GM23248 (cell line): Measurements from ENCODE around the gene SSU72. TPM values are rescaled to one million over a fixed set of nuclear protein-coding genes. Genes with fewer than 3 reads are reported as not detected.

Experiments
- DNase-seq: peaks from one replicate; pipeline ENCODE4 v3.0.0-alpha.2; 2015
- H2AFZ ChIP-seq: fragments of 200-600 bp; sonication (generic); 2 replicates; pipeline ENCODE4 v1.6.1; 2016; ENCODE audit warnings: antibody characterized with exemption
- H3F3A ChIP-seq: fragments of 200-600 bp; sonication (generic); 2 replicates; pipeline ENCODE4 v1.6.1; 2016; ENCODE audit warnings: mild to moderate bottlenecking, antibody characterized with exemption, mixed run types; ENCODE audit not compliant: insufficient read depth
- H3K27ac ChIP-seq: fragments of 200-600 bp; sonication (generic); 2 replicates; pipeline ENCODE4 v1.5.1; 2016; ENCODE audit warnings: mild to moderate bottlenecking
- H3K27me3 ChIP-seq: fragments of 200-600 bp; sonication (generic); replicated peaks from 2 replicates; pipeline ENCODE4 v1.6.1; 2016; ENCODE audit warnings: mild to moderate bottlenecking; ENCODE audit not compliant: insufficient read depth
- H3K36me3 ChIP-seq: fragments of 200-600 bp; sonication (generic); 2 replicates; pipeline ENCODE4 v1.6.1; 2016; ENCODE audit warnings: low read depth, mild to moderate bottlenecking
- H3K4me1 ChIP-seq: fragments of 200-600 bp; sonication (generic); 2 replicates; pipeline ENCODE4 v1.6.1; 2016; ENCODE audit warnings: mild to moderate bottlenecking; ENCODE audit not compliant: insufficient read depth
- H3K4me2 ChIP-seq: fragments of 200-600 bp; sonication (generic); one replicate; pipeline ENCODE4 v1.6.1; 2016; ENCODE audit warnings: mild to moderate bottlenecking; ENCODE audit not compliant: unreplicated experiment
- H3K4me3 ChIP-seq: fragments of 200-600 bp; sonication (generic); 2 replicates; pipeline ENCODE4 v1.5.1; 2016; ENCODE audit warnings: mild to moderate bottlenecking
- H3K79me2 ChIP-seq: fragments of 200-600 bp; sonication (generic); 2 replicates; pipeline ENCODE4 v1.6.1; 2016; ENCODE audit warnings: mild to moderate bottlenecking; ENCODE audit not compliant: insufficient read depth
- H3K9ac ChIP-seq: fragments of 200-600 bp; sonication (generic); 2 replicates; pipeline ENCODE4 v1.6.1; 2016; ENCODE audit warnings: mild to moderate bottlenecking
- H3K9me2 ChIP-seq: fragments of 200-600 bp; sonication (generic); 2 replicates; pipeline ENCODE4 v1.6.1; 2016; ENCODE audit warnings: mixed run types, mild to moderate bottlenecking, moderate library complexity; ENCODE audit not compliant: insufficient read depth
- H3K9me3 ChIP-seq: fragments of 200-600 bp; sonication (generic); one replicate; pipeline ENCODE4 v1.6.1; 2017; ENCODE audit warnings: low read depth
- H4K20me1 ChIP-seq: fragments of 200-600 bp; sonication (generic); 2 replicates; pipeline ENCODE4 v1.6.0; 2016; ENCODE audit not compliant: insufficient read depth
- EZH2 ChIP-seq: fragments of 200-600 bp; sonication (generic); IDR thresholded peaks from 2 replicates; pipeline ENCODE4 v1.6.1; 2018; ENCODE audit warnings: antibody characterized with exemption, mild to moderate bottlenecking; ENCODE audit not compliant: insufficient read depth, poor library complexity, severe bottlenecking
- EZH2phosphoT487 ChIP-seq: fragments of 200-600 bp; sonication (generic); IDR thresholded peaks from 2 replicates; pipeline ENCODE4 v1.6.1; 2018; ENCODE audit warnings: antibody characterized with exemption, moderate library complexity, mild to moderate bottlenecking, low read depth; ENCODE audit not compliant: insufficient read depth
- WGBS, 2 experiments: methylation state at CpG; one replicate each; pipeline ENCODE4 v1.1.6; 2015 to 2017; ENCODE audit warnings: low lambda C conversion rate in 2 of 2, low coverage in 1 of 2; ENCODE audit errors: missing lambda C conversion rate in 2 of 2; 5-methylcytosine and 5-hydroxymethylcytosine counted together
- in situ Hi-C: fragments of 300-500 bp; cut with MboI; formaldehyde crosslinking; loops from 2 replicates; pipeline ENCODE4 v1.15.0; 2020
- polyA plus RNA-seq: library from polyadenylated mRNA; unstranded; fragments of >200 nt; fragmentation: Nextera tagmentation; extraction: Ambion mirVana; gene quantifications from 2 replicates; pipeline ENCODE4 v1.2.1, GENCODE V29; 2016
- total RNA-seq: library from RNA; depleted of rRNA; stranded (reverse); fragments of >200 nt; shearing (Covaris generic); gene quantifications from 2 replicates; pipeline ENCODE4 v1.2.3, GENCODE V29; 2014

The SSU72 gene
- total and polyA plus RNA-seq, 2 experiments from 2014 or later, result 69.2 to 204 TPM

- no peaks in the 10 kb centered on the region for H3K9me2 ChIP-seq
- peak overlapping the region; percentile 94 for H3K4me2 ChIP-seq
- H3K9ac ChIP-seq, result peak overlapping the region; percentile 99
- peaks cover 40% of the 10 kb centered on the region for H3K79me2 ChIP-seq
- H3F3A ChIP-seq, result peaks cover 21% of the 10 kb centered on the region
- no peaks in the 10 kb centered on the region for H3K27me3 ChIP-seq
- no peaks in the 10 kb centered on the region for H3K9me3 ChIP-seq
- no peaks in the 10 kb centered on the region for H3K36me3 ChIP-seq
- no peaks in the 10 kb centered on the region for H4K20me1 ChIP-seq
- H2AFZ ChIP-seq, result 0 out of 2 replicates have a peak overlapping the region, but pooled peaks have one; percentile 53
- H3K4me1 ChIP-seq, result peaks cover 6% of the 10 kb centered on the region; the same call in 1 of the 2 replicates
- no peak for TF ChIP-seq EZH2phosphoT487
- no peak for TF ChIP-seq EZH2
- in situ Hi-C loops, result no loop called here
- WGBS, 2 experiments, result 68 to 69% methylated on average over 11 of the region's 11 CpGs
- DNase-seq, result no peak
- peak overlapping the region; percentile 99 for H3K27ac ChIP-seq
- peak overlapping the region; percentile 92 for H3K4me3 ChIP-seq
These were observed 38.9 kb upstream of the SSU72 start for GRCh38 chr1:1613509-1614082.

GRCh38 chr1:1612104-1612400 lies 37.4 kb upstream of the SSU72 start:
- Histone ChIP-seq H3K4me3 (no peak overlapping the region), H3K27me3 (no peaks in the 10 kb centered on the region), H4K20me1 (no peaks in the 10 kb centered on the region), H3K79me2 (peaks cover 26% of the 10 kb centered on the region), H3K4me1 (peaks cover 3% of the 10 kb centered on the region; the same call in 1 of the 2 replicates), H3K36me3 (no peaks in the 10 kb centered on the region), H3K27ac (no peak overlapping the region), H3F3A (peaks cover 21% of the 10 kb centered on the region), H3K4me2 (no peak overlapping the region), H3K9ac (no peak overlapping the region), H3K9me3 (no peaks in the 10 kb centered on the region), H2AFZ (no peak overlapping the region), H3K9me2 (no peaks in the 10 kb centered on the region)
- in situ Hi-C loops, result no loop called here
- TF ChIP-seq EZH2 (no peak), EZH2phosphoT487 (no peak)
- DNase-seq, result no peak
- WGBS, 2 experiments, result 77 to 84% methylated on average over 3 of the region's 3 CpGs

GRCh38 chr1:1610796-1611195 lies 36.1 kb upstream of the SSU72 start:
- no peaks in the 10 kb centered on the region for H4K20me1 ChIP-seq
- WGBS, 2 experiments, result 34 to 44% methylated on average over 9 of the region's 9 CpGs
- H3K36me3 ChIP-seq, result no peaks in the 10 kb centered on the region
- no peak overlapping the region for H3K9ac ChIP-seq
- H3K4me3 ChIP-seq, result no peak overlapping the region
- no peaks in the 10 kb centered on the region for H3K4me1 ChIP-seq
- no peak for DNase-seq
- H3K9me3 ChIP-seq, result no peaks in the 10 kb centered on the region
- H3K27me3 ChIP-seq, result no peaks in the 10 kb centered on the region
- H3K4me2 ChIP-seq, result no peak overlapping the region
- TF ChIP-seq EZH2phosphoT487, result no peak
- no peak for TF ChIP-seq EZH2
- H3K27ac ChIP-seq, result peak overlapping the region; percentile 23; the same call in 1 of the 2 replicates
- no peaks in the 10 kb centered on the region for H3K9me2 ChIP-seq
- peaks cover 21% of the 10 kb centered on the region for H3F3A ChIP-seq
- in situ Hi-C loops, result no loop called here
- peaks cover 17% of the 10 kb centered on the region for H3K79me2 ChIP-seq
- H2AFZ ChIP-seq, result 0 out of 2 replicates have a peak overlapping the region, but pooled peaks have one; percentile 42

GRCh38 chr1:1609822-1610485 lies 35.3 kb upstream of the SSU72 start:
- TF ChIP-seq EZH2phosphoT487 (no peak), EZH2 (no peak)
- Histone ChIP-seq H2AFZ (no peak overlapping the region), H3K27me3 (no peaks in the 10 kb centered on the region), H3K9ac (no peak overlapping the region), H3K79me2 (peaks cover 17% of the 10 kb centered on the region), H3K4me2 (no peak overlapping the region), H3K36me3 (no peaks in the 10 kb centered on the region), H3K9me2 (no peaks in the 10 kb centered on the region), H4K20me1 (no peaks in the 10 kb centered on the region), H3K4me3 (no peak overlapping the region), H3K27ac (no peak overlapping the region), H3F3A (peaks cover 21% of the 10 kb centered on the region), H3K9me3 (no peaks in the 10 kb centered on the region), H3K4me1 (no peaks in the 10 kb centered on the region)
- in situ Hi-C loops, result no loop called here
- 76% methylated on average over 12 of the region's 12 CpGs for WGBS, 2 experiments
- DNase-seq, result no peak
